SH-SY5Y (cell line): Measurements from ENCODE around the gene SLC6A11.

Source experiments
- GATA2 ChIP-seq: IDR thresholded peaks from 2 replicates; pipeline ENCODE4 v1.6.1; 2011; ENCODE audit warnings: mild to moderate bottlenecking, low read depth, low read length
- GATA3 ChIP-seq: IDR thresholded peaks from 2 replicates; pipeline ENCODE4 v1.6.1; 2011; ENCODE audit warnings: low read depth, mild to moderate bottlenecking, low read length, moderate library complexity

- TF ChIP-seq GATA2 = no peak
- no peak for TF ChIP-seq GATA3
Measured at GRCh38 chr3:10786640-10787039, 29.4 kb upstream of the SLC6A11 start.
